HFFc6 (cell line): ENCODE results near the gene GMEB2. TPM values are rescaled to one million over a fixed set of nuclear protein-coding genes. Genes with fewer than 3 reads are reported as not detected.
A peak's percentile ranks its signal among the peaks of the same experiment; 100 is the strongest.
"Not testable (repeated sequence)": the region's sequence is repeated elsewhere in the genome, so short reads cannot be mapped to it uniquely, and the experiment has no call there.

ENCODE experiments used
- DNase-seq: peaks from one replicate; pipeline ENCODE4 v3.0.0-alpha.2; 2018
- H3K27ac Mint-ChIP-seq: 2 replicates; pipeline ENCODE4 v1.8.0; 2020; ENCODE audit warnings: mild to moderate bottlenecking, mixed read lengths
- H3K27me3 Mint-ChIP-seq: 2 replicates; pipeline ENCODE4 v1.8.0; 2021; ENCODE audit warnings: mild to moderate bottlenecking, moderate library complexity, mixed read lengths; ENCODE audit not compliant: insufficient read depth
- H3K36me3 Mint-ChIP-seq: 2 replicates; pipeline ENCODE4 v1.8.0; 2021; ENCODE audit warnings: low read depth, mixed read lengths
- H3K4me1 Mint-ChIP-seq: 2 replicates; pipeline ENCODE4 v1.8.0; 2020; ENCODE audit warnings: low read depth, mixed read lengths
- H3K4me3 Mint-ChIP-seq: 2 replicates; pipeline ENCODE4 v1.8.0; 2020; ENCODE audit warnings: mild to moderate bottlenecking, moderate library complexity, mixed read lengths
- H3K9me3 Mint-ChIP-seq: 2 replicates; pipeline ENCODE4 v1.8.0; 2020; ENCODE audit warnings: mild to moderate bottlenecking, mixed read lengths
- CTCF ChIP-seq: fragments of 200-600 bp; sonication (generic); IDR thresholded peaks from 2 replicates; pipeline ENCODE4 v1.5.0; 2021; ENCODE audit warnings: antibody characterized with exemption, mild to moderate bottlenecking
- total RNA-seq, 6 experiments: library from RNA; stranded (reverse); fragmentation: NEBNext Ultra II Directional; extraction: Animal tissue kit (Norgen Biotek cat#: 25700); gene quantifications; 2 replicates in 1 of 6; 3 replicates in 5 of 6; pipeline ENCODE4 v1.2.3, GENCODE V29; 2021

The GMEB2 gene
- total RNA-seq, 6 experiments from 2014 or later: 10.9 to 12.4 (median 12.0) TPM

- H3K4me1 Mint-ChIP-seq: peaks cover 6% of the 10 kb centered on the region; the same call in 1 of the 2 replicates
- TF ChIP-seq CTCF: no peak
- no peak overlapping the region for H3K27ac Mint-ChIP-seq
- DNase-seq: no peak
- H3K27me3 Mint-ChIP-seq: no peaks in the 10 kb centered on the region; the same call in 1 of the 2 replicates
- H3K36me3 Mint-ChIP-seq: peaks cover 15% of the 10 kb centered on the region
- no peaks in the 10 kb centered on the region for H3K9me3 Mint-ChIP-seq
- H3K4me3 Mint-ChIP-seq: no peak overlapping the region
Observed at GRCh38 chr20:63618291-63618980, 8.5 kb downstream of the GMEB2 start.

- no peak for TF ChIP-seq CTCF
- H3K27ac Mint-ChIP-seq: no peak overlapping the region
- peaks cover 19% of the 10 kb centered on the region for H3K36me3 Mint-ChIP-seq
- H3K4me1 Mint-ChIP-seq: peaks cover 6% of the 10 kb centered on the region; the same call in 1 of the 2 replicates
- no peak for DNase-seq
- H3K27me3 Mint-ChIP-seq: no peaks in the 10 kb centered on the region; the same call in 1 of the 2 replicates
- no peak overlapping the region for H3K4me3 Mint-ChIP-seq
- H3K9me3 Mint-ChIP-seq: no peaks in the 10 kb centered on the region
Observed at GRCh38 chr20:63617876-63618265, 9.0 kb downstream of the GMEB2 start.

GRCh38 chr20:63617092-63617875 lies 9.6 kb downstream of the GMEB2 start:
- TF ChIP-seq CTCF: no peak
- Mint-ChIP-seq H3K4me3 (no peak overlapping the region), H3K27ac (no peak overlapping the region), H3K27me3 (no peaks in the 10 kb centered on the region; the same call in 1 of the 2 replicates), H3K36me3 (peaks cover 20% of the 10 kb centered on the region), H3K9me3 (no peaks in the 10 kb centered on the region), H3K4me1 (peaks cover 6% of the 10 kb centered on the region; the same call in 1 of the 2 replicates)
- no peak for DNase-seq

GRCh38 chr20:63613863-63614594 lies 12.9 kb downstream of the GMEB2 start:
- H3K27ac Mint-ChIP-seq, H3K9me3 Mint-ChIP-seq, H3K4me3 Mint-ChIP-seq, H3K27me3 Mint-ChIP-seq, H3K4me1 Mint-ChIP-seq, DNase-seq: not testable (repeated sequence)
- peaks cover 20% of the 10 kb centered on the region for H3K36me3 Mint-ChIP-seq
- peak; percentile 67 for TF ChIP-seq CTCF

GRCh38 chr20:63612276-63612931 lies 14.5 kb downstream of the GMEB2 start:
- H3K36me3 Mint-ChIP-seq: peaks cover 20% of the 10 kb centered on the region
- no peak overlapping the region for H3K27ac Mint-ChIP-seq
- H3K9me3 Mint-ChIP-seq: no peaks in the 10 kb centered on the region
- no peaks in the 10 kb centered on the region for H3K4me1 Mint-ChIP-seq
- no peak overlapping the region for H3K4me3 Mint-ChIP-seq
- TF ChIP-seq CTCF: no peak
- H3K27me3 Mint-ChIP-seq: no peaks in the 10 kb centered on the region; the same call in 1 of the 2 replicates
- DNase-seq: no peak
